H1 (cell line): ENCODE results near the gene AMPH. TPM values are rescaled to one million over a fixed set of nuclear protein-coding genes. Genes with fewer than 3 reads are reported as not detected.

Experiments
- EGR1 ChIP-seq: IDR thresholded peaks from 2 replicates; pipeline ENCODE4 v1.6.1; 2011; ENCODE audit warnings: low read depth, low read length, borderline replicate concordance
- SIN3A ChIP-seq, 2 experiments: IDR thresholded peaks in 1 of 2; conservative IDR thresholded peaks in 1 of 2; 2 replicates each; pipeline ENCODE4 v1.6.1; 2011 to 2012; ENCODE audit warnings: low read length in 2 of 2, improper control_type of control experiment in 1 of 2, low read depth in 1 of 2, mild to moderate bottlenecking in 1 of 2
- polyA plus RNA-seq, 7 experiments: library from polyadenylated mRNA; depleted of rRNA in 3 of 7; stranded (reverse) in 5 of 7; unstranded in 2 of 7; fragments of >200 nt in 5 of 7; fragments of 200-250 nt in 2 of 7; gene quantifications; 1 replicate in 5 of 7; 2 replicates in 1 of 7; 4 replicates in 1 of 7; pipeline versions ENCODE4 v1.2.1 to v1.2.3, GENCODE V29; 2011 to 2013; ENCODE audit warnings: missing spikeins in 2 of 7, mixed read lengths in 2 of 7
- total RNA-seq: library from RNA; stranded (reverse); fragmentation: NEBNext Ultra II Directional; extraction: Animal tissue kit (Norgen Biotek cat#: 25700); gene quantifications from 2 replicates; pipeline ENCODE4 v1.2.1, GENCODE V29; 2021

Gene AMPH
- total and polyA plus RNA-seq, 2 of the 8 experiments (the other 6 are each of a cell fraction or from before 2014, with no cell fraction given) = 7.3 to 12.2 TPM

DNA sequence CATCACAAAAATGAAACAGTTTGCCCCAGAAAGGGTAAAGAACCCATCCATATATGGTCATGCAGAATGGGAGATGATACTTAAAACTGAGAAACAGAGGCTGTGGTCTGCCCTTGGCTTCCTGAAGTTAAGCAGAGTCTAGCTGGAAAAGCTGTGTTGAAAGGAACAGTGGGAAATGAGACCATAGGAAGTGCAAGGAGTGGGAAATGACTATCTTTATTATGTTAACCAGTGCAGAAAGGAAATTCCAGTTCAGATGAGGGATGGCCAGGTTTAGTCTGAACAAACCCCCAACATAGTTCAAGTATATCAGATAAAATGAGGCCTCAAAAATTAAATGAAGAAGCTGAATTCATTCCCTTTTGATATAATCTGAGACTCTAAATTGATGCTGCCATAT is 245.5 kb downstream of the AMPH start (continued):
- no peak for TF ChIP-seq EGR1
- TF ChIP-seq SIN3A (conservative IDR thresholded peaks at IDR 0.05 in 1 of 2, IDR thresholded peaks at IDR 0.05 in 1 of 2; ENCODE audit: low read depth in 1 of 2, low read length in 2 of 2) = no peak
